Medulla oblongata (tissue), 1 donor: Measurements from ENCODE around the gene UCHL1.
"Not testable (repeated sequence)": the region's sequence is repeated elsewhere in the genome, so short reads cannot be mapped to it uniquely, and the experiment has no call there.

Experiments used
- DNase-seq: peaks from one replicate; pipeline ENCODE4 v3.0.0-alpha.2; 2015; ENCODE audit errors: extremely low spot score

UCHL1 gene

GRCh38 chr4:41290479-41290878 is 33.8 kb downstream of the UCHL1 start:
- DNase-seq, result no peak

DNA sequence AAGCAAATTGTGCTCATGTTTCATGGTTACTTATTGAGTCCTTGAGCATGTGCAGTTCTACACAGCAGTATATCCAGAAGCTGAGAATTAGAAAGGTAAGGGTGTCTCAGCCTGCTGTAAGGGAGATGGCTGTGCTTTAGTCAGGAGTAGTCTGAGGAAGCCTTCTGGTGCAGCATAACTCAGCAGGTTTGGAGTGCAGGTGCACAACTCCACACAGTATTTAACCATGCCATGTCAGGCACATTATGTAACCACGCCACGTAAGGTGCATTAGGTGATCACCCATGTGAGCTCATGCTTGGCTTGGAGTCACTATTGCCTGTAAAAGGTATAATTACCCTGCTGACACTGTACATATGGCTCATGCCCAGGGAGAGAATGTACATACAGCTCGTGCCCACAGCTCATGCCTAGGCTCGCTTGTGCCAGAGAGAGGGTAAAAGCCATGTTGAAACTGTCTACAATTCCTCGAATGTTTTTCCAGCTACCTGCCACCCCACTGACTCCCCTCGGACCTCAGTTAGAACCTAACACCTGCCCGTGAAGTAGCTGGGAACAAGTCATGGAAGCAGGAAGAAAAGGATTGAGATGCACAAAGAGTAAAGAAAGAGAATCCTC is 37.8 kb downstream of the UCHL1 start:
- no peak for DNase-seq

- DNase-seq, result no peak
Observed at GRCh38 chr4:41296995-41297394, 40.3 kb downstream of the UCHL1 start.

DNA sequence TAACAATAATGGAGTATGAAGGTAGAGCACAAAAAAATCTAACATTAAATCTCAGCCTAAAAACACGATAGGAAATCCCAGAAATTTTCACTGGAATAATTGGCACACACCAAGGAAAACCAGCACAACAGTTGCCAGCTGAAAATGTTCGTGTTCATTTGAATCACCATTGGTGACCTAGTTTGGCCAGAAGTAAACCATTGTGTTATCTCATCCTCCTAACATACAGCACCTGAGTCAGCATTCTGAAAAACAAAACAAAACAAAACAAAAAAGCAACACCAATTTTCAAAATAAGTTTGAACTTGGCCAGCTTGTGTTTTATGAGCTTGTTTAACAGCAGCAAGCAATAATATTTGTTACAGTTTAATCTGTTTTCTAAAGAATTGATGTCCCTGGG is 41.1 kb downstream of the UCHL1 start:
- no peak for DNase-seq

GRCh38 chr4:41299486-41299885 is 42.8 kb downstream of the UCHL1 start:
- DNase-seq, result no peak

GRCh38 chr4:41301137-41301536 is 44.4 kb downstream of the UCHL1 start:
- no peak for DNase-seq

DNA sequence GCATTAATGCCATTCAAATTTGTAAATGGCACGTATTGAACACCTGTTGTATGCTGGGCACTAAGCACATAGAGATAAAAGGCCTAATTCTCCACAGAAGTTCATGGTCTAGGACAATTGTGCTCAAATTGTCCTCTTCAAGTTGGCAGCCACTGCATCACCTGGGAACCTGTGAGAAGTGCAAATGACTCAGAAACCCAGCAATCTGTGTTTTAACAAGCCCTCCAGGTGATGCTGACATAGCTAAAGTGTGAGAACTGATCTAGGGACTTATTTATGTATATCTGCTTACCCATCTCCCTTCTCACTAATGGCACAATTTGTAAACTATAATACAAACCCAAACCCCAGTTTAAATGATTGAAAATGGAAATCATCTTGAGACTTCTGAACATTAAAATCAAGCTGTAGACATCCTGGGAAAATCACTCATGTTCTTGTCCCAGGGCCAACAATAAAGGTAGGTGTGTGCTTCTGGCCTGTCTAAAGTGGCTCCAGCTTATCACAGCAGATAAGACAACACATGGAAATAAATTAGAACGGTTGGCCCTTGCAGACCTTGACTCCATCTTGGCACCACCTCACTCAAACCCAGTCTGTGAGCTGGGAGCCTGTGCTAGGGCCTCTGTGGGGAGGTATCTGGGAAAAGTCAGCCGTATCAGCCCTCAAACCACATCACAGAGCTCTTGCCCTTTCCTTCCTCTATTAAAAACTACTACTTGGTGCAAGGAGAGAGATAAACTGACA is 46.8 kb downstream of the UCHL1 start:
- DNase-seq, result no peak

DNA sequence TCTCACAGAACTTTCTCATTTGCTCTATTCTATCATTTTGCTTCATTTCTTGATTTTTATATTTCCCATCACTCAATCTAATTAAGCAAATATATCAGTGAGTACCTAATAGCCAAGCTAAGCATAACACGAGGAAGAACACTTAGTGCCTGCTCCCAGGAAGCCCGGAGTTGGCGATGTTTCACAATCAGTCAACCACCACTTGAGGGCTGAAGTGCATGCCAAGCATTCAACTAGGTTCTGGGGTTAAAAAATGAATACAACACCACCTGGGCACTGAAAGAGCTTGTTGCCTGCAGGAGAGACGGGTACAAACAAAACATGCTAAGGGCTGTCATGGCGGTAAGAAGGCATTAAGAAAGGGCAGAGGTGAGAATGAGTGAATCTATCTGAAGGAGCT is 47.5 kb downstream of the UCHL1 start:
- no peak for DNase-seq

GRCh38 chr4:41305476-41305875 is 48.7 kb downstream of the UCHL1 start:
- no peak for DNase-seq

- no peak for DNase-seq
Observed at GRCh38 chr4:41307638-41308037, 50.9 kb downstream of the UCHL1 start.

- no peak for DNase-seq
Observed at GRCh38 chr4:41308398-41308797, 51.7 kb downstream of the UCHL1 start.

DNA sequence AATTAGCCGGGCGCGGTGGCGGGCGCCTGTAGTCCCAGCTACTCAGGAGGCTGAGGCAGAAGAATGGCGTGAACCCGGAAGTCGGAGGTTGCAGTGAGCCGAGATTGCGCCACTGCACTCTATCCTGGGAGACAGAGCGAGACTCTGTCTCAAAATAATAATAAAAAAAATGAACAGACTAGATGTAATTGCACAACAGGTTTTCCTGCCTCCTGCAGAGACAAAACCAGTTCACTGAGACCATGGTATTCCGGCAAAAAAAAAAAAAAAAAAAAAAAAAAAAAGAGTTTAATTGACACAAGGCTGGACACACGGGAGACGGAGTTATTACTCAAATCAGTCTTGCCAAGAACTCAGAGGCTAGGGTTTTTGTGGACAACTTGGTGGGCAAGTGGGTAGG is 58.7 kb downstream of the UCHL1 start:
- DNase-seq, result not testable (repeated sequence)

GRCh38 chr4:41315862-41316261 is 59.1 kb downstream of the UCHL1 start:
- DNase-seq, result no peak
